ENCODE data around the gene LRCH4.
"Not testable (repeated sequence)": the region's sequence is repeated elsewhere in the genome, so short reads cannot be mapped to it uniquely, and the experiment has no call there.

LRCH4 gene

GRCh38 chr7:100563100-100563564 is 22.8 kb downstream of the LRCH4 start:
- no peak overlapping the region for H3K4me3 ChIP-seq (ENCODE audit: low read depth, low read length)
- H3K27ac ChIP-seq (ENCODE audit: low read depth, low read length): no peak overlapping the region
- H3K9ac ChIP-seq (ENCODE audit: low read length): no peak overlapping the region
- no peaks in the 10 kb centered on the region for H3K27me3 ChIP-seq (ENCODE audit: control insufficient read depth, insufficient read depth, low read length)
- H3K36me3 ChIP-seq (ENCODE audit: control insufficient read depth, insufficient read depth, low read length): peaks cover 7% of the 10 kb centered on the region
- peaks cover 15% of the 10 kb centered on the region; the same call in 1 of the 2 replicates for H3K4me1 ChIP-seq (ENCODE audit: control insufficient read depth, insufficient read depth, low read length)
- H3K9me3 ChIP-seq (ENCODE audit: control insufficient read depth, insufficient read depth, low read depth, low read length): no peaks in the 10 kb centered on the region

GRCh38 chr7:100562195-100563099 is 23.5 kb downstream of the LRCH4 start:
- Histone ChIP-seq H3K9me3 (ENCODE audit: control insufficient read depth, insufficient read depth, low read depth, low read length) (no peaks in the 10 kb centered on the region), H3K9ac (ENCODE audit: low read length) (no peak overlapping the region), H3K36me3 (ENCODE audit: control insufficient read depth, insufficient read depth, low read length) (peaks cover 9% of the 10 kb centered on the region), H3K27me3 (ENCODE audit: control insufficient read depth, insufficient read depth, low read length) (no peaks in the 10 kb centered on the region), H3K27ac (ENCODE audit: low read depth, low read length) (no peak overlapping the region), H3K4me3 (ENCODE audit: low read depth, low read length) (no peak overlapping the region), H3K4me1 (ENCODE audit: control insufficient read depth, insufficient read depth, low read length) (peaks cover 9% of the 10 kb centered on the region; the same call in 1 of the 2 replicates)

- H3K4me3 ChIP-seq (ENCODE audit: low read depth, low read length): no peak overlapping the region
- peaks cover 11% of the 10 kb centered on the region for H3K36me3 ChIP-seq (ENCODE audit: control insufficient read depth, insufficient read depth, low read length)
- no peak overlapping the region for H3K27ac ChIP-seq (ENCODE audit: low read depth, low read length)
- H3K9ac ChIP-seq (ENCODE audit: low read length): no peak overlapping the region
- H3K27me3 ChIP-seq (ENCODE audit: control insufficient read depth, insufficient read depth, low read length): no peaks in the 10 kb centered on the region
- H3K9me3 ChIP-seq (ENCODE audit: control insufficient read depth, insufficient read depth, low read depth, low read length): no peaks in the 10 kb centered on the region
- H3K4me1 ChIP-seq (ENCODE audit: control insufficient read depth, insufficient read depth, low read length): 0 out of 2 replicates have a peak, but pooled peaks cover 4% of the 10 kb centered on the region
These were observed 24.3 kb downstream of the LRCH4 start for GRCh38 chr7:100561491-100562194.

- Histone ChIP-seq H3K36me3 (ENCODE audit: control insufficient read depth, insufficient read depth, low read length) (peaks cover 26% of the 10 kb centered on the region), H3K27me3 (ENCODE audit: control insufficient read depth, insufficient read depth, low read length) (no peaks in the 10 kb centered on the region), H3K4me3 (ENCODE audit: low read depth, low read length) (no peak overlapping the region), H3K4me1 (ENCODE audit: control insufficient read depth, insufficient read depth, low read length) (0 out of 2 replicates have a peak, but pooled peaks cover 2% of the 10 kb centered on the region), H3K9ac (ENCODE audit: low read length) (no peak overlapping the region), H3K27ac (ENCODE audit: low read depth, low read length) (no peak overlapping the region), H3K9me3 (ENCODE audit: control insufficient read depth, insufficient read depth, low read depth, low read length) (no peaks in the 10 kb centered on the region)
These were observed 26.8 kb downstream of the LRCH4 start for GRCh38 chr7:100559127-100559526.

GRCh38 chr7:100556541-100556940 is 29.4 kb downstream of the LRCH4 start:
- Histone ChIP-seq H3K27me3 (ENCODE audit: control insufficient read depth, insufficient read depth, low read length) (no peaks in the 10 kb centered on the region), H3K9ac (ENCODE audit: low read length) (no peak overlapping the region), H3K36me3 (ENCODE audit: control insufficient read depth, insufficient read depth, low read length) (peaks cover 41% of the 10 kb centered on the region), H3K4me1 (ENCODE audit: control insufficient read depth, insufficient read depth, low read length) (no peaks in the 10 kb centered on the region), H3K9me3 (ENCODE audit: control insufficient read depth, insufficient read depth, low read depth, low read length) (no peaks in the 10 kb centered on the region), H3K27ac (ENCODE audit: low read depth, low read length) (no peak overlapping the region), H3K4me3 (ENCODE audit: low read depth, low read length) (no peak overlapping the region)

- Histone ChIP-seq H3K27me3 (ENCODE audit: control insufficient read depth, insufficient read depth, low read length) (no peaks in the 10 kb centered on the region), H3K27ac (ENCODE audit: low read depth, low read length) (no peak overlapping the region), H3K4me3 (ENCODE audit: low read depth, low read length) (no peak overlapping the region), H3K9ac (ENCODE audit: low read length) (no peak overlapping the region), H3K4me1 (ENCODE audit: control insufficient read depth, insufficient read depth, low read length) (no peaks in the 10 kb centered on the region), H3K36me3 (ENCODE audit: control insufficient read depth, insufficient read depth, low read length) (peaks cover 42% of the 10 kb centered on the region), H3K9me3 (ENCODE audit: control insufficient read depth, insufficient read depth, low read depth, low read length) (no peaks in the 10 kb centered on the region)
These were observed 30.2 kb downstream of the LRCH4 start for GRCh38 chr7:100555701-100556100.

GRCh38 chr7:100553032-100553431 is 32.9 kb downstream of the LRCH4 start:
- H3K4me1 ChIP-seq (ENCODE audit: control insufficient read depth, insufficient read depth, low read length): peaks cover under 1% of the 10 kb centered on the region; the same call in 1 of the 2 replicates
- peaks cover 59% of the 10 kb centered on the region for H3K36me3 ChIP-seq (ENCODE audit: control insufficient read depth, insufficient read depth, low read length)
- H3K9ac ChIP-seq (ENCODE audit: low read length): no peak overlapping the region

GRCh38 chr7:100552532-100552931 is 33.4 kb downstream of the LRCH4 start:
- no peaks in the 10 kb centered on the region for H3K27me3 ChIP-seq (ENCODE audit: control insufficient read depth, insufficient read depth, low read length)
- no peak overlapping the region for H3K9ac ChIP-seq (ENCODE audit: low read length)
- H3K36me3 ChIP-seq (ENCODE audit: control insufficient read depth, insufficient read depth, low read length): peaks cover 58% of the 10 kb centered on the region
- no peaks in the 10 kb centered on the region for H3K9me3 ChIP-seq (ENCODE audit: control insufficient read depth, insufficient read depth, low read depth, low read length)
- H3K4me1 ChIP-seq (ENCODE audit: control insufficient read depth, insufficient read depth, low read length): peaks cover 4% of the 10 kb centered on the region; the same call in 1 of the 2 replicates
- no peak overlapping the region for H3K27ac ChIP-seq (ENCODE audit: low read depth, low read length)
- H3K4me3 ChIP-seq (ENCODE audit: low read depth, low read length): no peak overlapping the region

More at GRCh38 chr7:100553032-100553431, 32.9 kb downstream of the LRCH4 start:
- Histone ChIP-seq H3K27ac (ENCODE audit: low read depth, low read length) (no peak overlapping the region), H3K9me3 (ENCODE audit: control insufficient read depth, insufficient read depth, low read depth, low read length) (no peaks in the 10 kb centered on the region), H3K4me3 (ENCODE audit: low read depth, low read length) (no peak overlapping the region), H3K27me3 (ENCODE audit: control insufficient read depth, insufficient read depth, low read length) (no peaks in the 10 kb centered on the region)

- H3K9ac ChIP-seq (ENCODE audit: low read length); H3K27me3 ChIP-seq (ENCODE audit: control insufficient read depth, insufficient read depth, low read length); H3K9me3 ChIP-seq (ENCODE audit: control insufficient read depth, insufficient read depth, low read depth, low read length); H3K4me3 ChIP-seq (ENCODE audit: low read depth, low read length); H3K27ac ChIP-seq (ENCODE audit: low read depth, low read length): not testable (repeated sequence)
- Histone ChIP-seq H3K36me3 (ENCODE audit: control insufficient read depth, insufficient read depth, low read length) (peaks cover 34% of the 10 kb centered on the region), H3K4me1 (ENCODE audit: control insufficient read depth, insufficient read depth, low read length) (peaks cover 44% of the 10 kb centered on the region)
These were observed 37.5 kb downstream of the LRCH4 start for GRCh38 chr7:100548446-100548845.

GRCh38 chr7:100547872-100548271 is 38.1 kb downstream of the LRCH4 start:
- Histone ChIP-seq H3K27me3 (ENCODE audit: control insufficient read depth, insufficient read depth, low read length) (no peaks in the 10 kb centered on the region), H3K4me3 (ENCODE audit: low read depth, low read length) (no peak overlapping the region), H3K27ac (ENCODE audit: low read depth, low read length) (no peak overlapping the region), H3K9me3 (ENCODE audit: control insufficient read depth, insufficient read depth, low read depth, low read length) (no peaks in the 10 kb centered on the region), H3K36me3 (ENCODE audit: control insufficient read depth, insufficient read depth, low read length) (peaks cover 28% of the 10 kb centered on the region), H3K4me1 (ENCODE audit: control insufficient read depth, insufficient read depth, low read length) (peaks cover 46% of the 10 kb centered on the region), H3K9ac (ENCODE audit: low read length) (peak overlapping the region; percentile 14)
